HG02885 (cell line): ENCODE results near the gene ZNF665.
"Not testable (repeated sequence)": the region's sequence is repeated elsewhere in the genome, so short reads cannot be mapped to it uniquely, and the experiment has no call there.

Experiments
- ATAC-seq: cut with Tn5 transposase; IDR thresholded peaks from one replicate; pipeline ENCODE4 v1.9.1; 2021; ENCODE audit warnings: mild to moderate bottlenecking; ENCODE audit not compliant: unreplicated experiment, poor library complexity

The ZNF665 gene

GRCh38 chr19:53192771-53193534, at the start of gene ZNF665:
Gene ZNF665 (minus strand): TSS chr19:53193358. CDS start chr19:53182898, 10,460 bp downstream.
- ATAC-seq: no peak

- no peak for ATAC-seq
Measured at GRCh38 chr19:53237114-53237777, 44.1 kb upstream of the ZNF665 start.

- ATAC-seq: no peak
Measured at GRCh38 chr19:53224606-53225005, 31.4 kb upstream of the ZNF665 start.

GRCh38 chr19:53222716-53223115, 29.6 kb upstream of the ZNF665 start:
- ATAC-seq: not testable (repeated sequence)

- ATAC-seq: no peak
Measured at GRCh38 chr19:53212703-53213320, 19.7 kb upstream of the ZNF665 start.

- not testable (repeated sequence) for ATAC-seq
Measured at GRCh38 chr19:53211554-53211953, 18.4 kb upstream of the ZNF665 start.

GRCh38 chr19:53196777-53197396, 3.7 kb upstream of the ZNF665 start:
- no peak for ATAC-seq

GRCh38 chr19:53195265-53195903, 2.2 kb upstream of the ZNF665 start:
- ATAC-seq: no peak

- ATAC-seq: no peak
Measured at GRCh38 chr19:53193535-53194222, 521 bp upstream of the ZNF665 start.

- no peak for ATAC-seq
Measured at GRCh38 chr19:53190253-53190652, 2.9 kb downstream of the ZNF665 start.

- not testable (repeated sequence) for ATAC-seq
Measured at GRCh38 chr19:53189691-53190198, 3.4 kb downstream of the ZNF665 start.

GRCh38 chr19:53185155-53185882, 7.8 kb downstream of the ZNF665 start:
- ATAC-seq: not testable (repeated sequence)

GRCh38 chr19:53183146-53183764, 9.9 kb downstream of the ZNF665 start:
- ATAC-seq: no peak

- no peak for ATAC-seq
Measured at GRCh38 chr19:53182202-53182601, 11.0 kb downstream of the ZNF665 start.

- no peak for ATAC-seq
Measured at GRCh38 chr19:53177986-53178385, 15.2 kb downstream of the ZNF665 start.

GRCh38 chr19:53172889-53173288, 20.3 kb downstream of the ZNF665 start:
- ATAC-seq: no peak

- no peak for ATAC-seq
Measured at GRCh38 chr19:53165691-53166091, 27.5 kb downstream of the ZNF665 start.

- no peak for ATAC-seq
Measured at GRCh38 chr19:53161123-53161522, 32.0 kb downstream of the ZNF665 start.

- ATAC-seq: no peak
Measured at GRCh38 chr19:53160350-53160749, 32.8 kb downstream of the ZNF665 start.
